Liver (tissue), 3 donors: ENCODE results near the gene DTNA.

ENCODE experiments used
- CTCF ChIP-seq: fragments of 150-350 bp; IDR thresholded peaks from 2 replicates; pipeline ENCODE4 v1.5.1; 2017; ENCODE audit warnings: improper control_type of control experiment, low read depth, low read length; ENCODE audit not compliant: missing input control
- EGR1 ChIP-seq, 2 donors: IDR thresholded peaks; 2 replicates each; pipeline ENCODE4 v1.6.1; 2016 to 2018; ENCODE audit warnings: antibody characterized with exemption in 2 of 2, low read depth in 2 of 2
- RAD21 ChIP-seq, 2 donors: IDR thresholded peaks; 2 replicates each; pipeline ENCODE4 v1.6.1; 2016; ENCODE audit warnings: antibody characterized with exemption in 2 of 2, mild to moderate bottlenecking in 2 of 2
- SP1 ChIP-seq: IDR thresholded peaks from 2 replicates; pipeline ENCODE4 v1.6.1; 2018; ENCODE audit warnings: antibody characterized with exemption, mild to moderate bottlenecking
- TAF1 ChIP-seq: conservative IDR thresholded peaks from 2 replicates; pipeline ENCODE4 v1.6.1; 2016; ENCODE audit warnings: antibody characterized with exemption, mild to moderate bottlenecking
- YY1 ChIP-seq: IDR thresholded peaks from 2 replicates; pipeline ENCODE4 v1.6.1; 2016; ENCODE audit warnings: antibody characterized with exemption, mild to moderate bottlenecking
- ZBTB33 ChIP-seq: IDR thresholded peaks from 2 replicates; pipeline ENCODE4 v1.6.1; 2016; ENCODE audit warnings: antibody characterized with exemption
- TF ChIP-seq, protein P1 (sequence below): IDR thresholded peaks from 2 replicates; pipeline ENCODE4 v1.6.1; 2016; ENCODE audit warnings: antibody characterized with exemption
- TF ChIP-seq, protein P2 (sequence below): IDR thresholded peaks from 2 replicates; pipeline ENCODE4 v1.6.1; 2016; ENCODE audit warnings: antibody characterized with exemption
- donor health status: healthy.
- donor health status: healthy.

GRCh38 chr18:34938090-34938489 lies 228.0 kb downstream of the DTNA start:
- TF ChIP-seq, protein P1, sequence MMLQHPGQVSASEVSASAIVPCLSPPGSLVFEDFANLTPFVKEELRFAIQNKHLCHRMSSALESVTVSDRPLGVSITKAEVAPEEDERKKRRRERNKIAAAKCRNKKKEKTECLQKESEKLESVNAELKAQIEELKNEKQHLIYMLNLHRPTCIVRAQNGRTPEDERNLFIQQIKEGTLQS = no peak
- TF ChIP-seq, protein P2, sequence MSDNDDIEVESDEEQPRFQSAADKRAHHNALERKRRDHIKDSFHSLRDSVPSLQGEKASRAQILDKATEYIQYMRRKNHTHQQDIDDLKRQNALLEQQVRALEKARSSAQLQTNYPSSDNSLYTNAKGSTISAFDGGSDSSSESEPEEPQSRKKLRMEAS = no peak
- TF ChIP-seq CTCF (no peak), YY1 (no peak), TAF1 (no peak), EGR1 (IDR thresholded peaks at IDR 0.05; ENCODE audit: low read depth in 2 of 2) (no peak), SP1 (no peak), RAD21 (IDR thresholded peaks at IDR 0.05) (no peak), ZBTB33 (no peak)
